Stimulated activated CD4-positive, alpha-beta T cell treated with anti-CD3 and anti-CD28 coated beads, Interleukin-4, amount 100 ng/mL, for 1 hour (primary cell): ENCODE results near the gene PPP3R1.

Experiments
- DNase-seq: peaks from one replicate; pipeline ENCODE4 v3.0.0-alpha.2; 2020

PPP3R1 gene

DNA sequence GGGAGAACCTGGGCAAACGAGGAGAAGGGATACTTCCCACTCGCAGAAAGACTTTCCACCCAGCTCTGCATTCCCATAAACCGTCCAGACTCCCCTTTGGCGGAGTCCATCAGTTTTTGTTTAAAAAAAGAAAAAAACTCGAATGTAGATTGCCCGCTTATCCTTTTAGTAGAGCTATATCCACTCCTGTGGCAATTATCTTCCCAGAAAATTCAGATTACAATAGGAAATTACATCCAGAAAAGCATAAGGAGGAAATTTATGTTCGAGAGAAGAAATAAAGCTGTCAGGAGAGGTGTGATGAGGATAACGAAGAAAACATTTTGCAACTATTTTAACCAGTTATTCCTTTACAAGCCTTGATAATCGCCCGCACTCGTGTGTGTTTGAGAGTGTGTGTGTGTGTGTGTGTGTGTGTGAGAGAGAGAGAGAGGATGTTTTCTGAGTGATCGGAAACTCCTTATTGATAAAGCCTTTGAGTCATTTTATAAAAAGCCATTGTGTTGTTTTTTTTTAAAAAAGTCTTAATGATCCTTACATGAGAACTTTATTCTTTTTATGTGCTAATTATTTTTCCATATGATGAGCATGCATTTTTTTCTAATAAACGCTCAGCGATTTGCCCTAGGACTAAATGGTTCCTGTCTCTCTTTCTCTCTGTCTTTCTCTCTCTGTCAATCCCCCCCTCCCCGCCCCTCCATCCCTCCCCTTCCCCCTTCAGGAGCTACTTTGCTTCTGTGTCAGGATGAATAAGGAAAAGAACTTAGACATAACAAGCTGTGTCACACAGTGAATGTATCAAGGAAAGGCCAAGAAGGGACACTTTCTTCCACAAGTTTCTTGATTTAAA lies 1.1 kb upstream of the PPP3R1 start:
- peak; percentile 5 for DNase-seq

DNA sequence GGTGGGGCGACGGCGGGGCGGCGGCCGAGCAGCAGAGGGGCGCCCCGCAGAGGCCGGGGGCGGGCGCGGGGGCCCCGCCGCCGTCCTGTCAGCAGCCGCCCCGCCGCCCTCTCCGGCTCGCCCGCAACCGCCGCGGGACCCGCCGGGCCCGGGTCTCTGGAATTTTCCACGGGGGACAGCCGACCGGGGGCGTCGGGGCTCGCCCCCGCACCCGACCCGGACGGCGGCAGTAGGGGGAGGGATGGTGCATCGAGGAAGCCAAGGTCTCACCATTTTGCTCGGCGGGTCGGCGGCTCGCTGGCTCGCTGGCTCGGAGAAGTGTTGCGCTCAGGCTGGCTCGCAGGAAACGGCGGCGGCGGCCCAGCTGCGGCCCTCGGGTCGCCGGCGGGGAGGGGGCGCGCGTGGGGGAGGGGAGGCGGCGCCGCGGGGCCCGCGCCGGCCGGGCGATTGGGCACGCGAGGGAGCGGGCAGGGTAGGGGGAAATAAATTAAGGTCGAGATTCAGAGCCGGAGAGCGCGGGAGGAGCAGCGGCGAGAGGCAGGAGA lies 405 bp downstream of the PPP3R1 start:
- DNase-seq: peak; percentile 51

DNA sequence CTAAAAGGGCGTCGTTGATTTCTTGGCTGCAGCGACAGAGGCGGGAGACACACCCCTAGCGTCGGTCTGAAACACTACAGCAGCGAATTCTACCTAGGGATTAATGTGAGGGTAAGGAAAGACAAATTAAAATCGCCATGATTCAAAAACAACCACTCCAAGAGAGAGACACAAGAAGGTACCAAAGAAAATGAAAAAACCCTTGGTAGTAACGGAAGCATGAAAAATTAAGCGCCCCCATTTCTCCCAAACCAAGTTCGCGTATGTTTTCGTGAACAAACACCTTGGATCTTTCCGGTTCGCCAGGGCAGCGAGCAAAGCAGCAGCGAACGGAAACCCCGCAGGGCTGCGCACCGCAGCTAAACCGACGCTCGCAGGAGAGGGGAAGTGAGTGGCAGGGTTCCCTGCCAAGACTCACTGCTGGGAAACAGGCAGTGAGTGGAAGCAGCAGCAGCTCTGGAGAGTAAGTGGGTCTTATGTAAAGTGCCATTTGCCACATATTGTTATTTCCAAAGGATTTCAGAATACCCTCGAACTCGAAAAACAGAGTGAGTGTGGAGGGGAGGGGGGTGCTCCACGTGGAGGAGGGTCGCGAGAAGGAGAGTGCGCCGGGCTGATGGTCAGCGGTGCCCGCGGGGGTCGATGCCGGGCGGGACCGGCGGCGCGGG lies 1.0 kb downstream of the PPP3R1 start:
- peak; percentile 68 for DNase-seq

DNA sequence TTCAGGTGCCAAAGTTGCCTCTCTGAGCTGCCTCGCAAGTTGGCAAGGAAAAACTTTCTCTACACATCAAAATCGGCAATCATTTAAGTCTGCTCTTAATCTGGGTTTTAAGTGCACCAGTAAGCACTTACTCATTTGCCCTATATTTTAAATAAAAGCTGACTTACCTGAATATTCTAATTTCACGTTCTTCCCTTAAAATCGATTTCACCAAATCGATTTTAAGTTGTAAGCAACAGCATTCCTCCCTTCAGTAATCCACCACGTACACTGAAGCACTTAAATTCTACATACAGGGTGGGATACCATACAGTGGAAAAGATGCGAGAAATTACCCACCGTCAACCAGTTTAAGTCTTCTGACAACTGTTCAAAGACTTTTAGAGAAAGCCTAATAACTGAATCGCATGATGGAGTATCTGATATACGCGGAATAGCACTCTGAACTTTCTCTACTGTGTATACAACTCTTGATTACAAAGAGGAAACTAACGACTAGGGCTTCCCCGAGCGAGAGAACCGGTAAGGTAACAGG lies 1.6 kb downstream of the PPP3R1 start:
- DNase-seq: no peak

DNA sequence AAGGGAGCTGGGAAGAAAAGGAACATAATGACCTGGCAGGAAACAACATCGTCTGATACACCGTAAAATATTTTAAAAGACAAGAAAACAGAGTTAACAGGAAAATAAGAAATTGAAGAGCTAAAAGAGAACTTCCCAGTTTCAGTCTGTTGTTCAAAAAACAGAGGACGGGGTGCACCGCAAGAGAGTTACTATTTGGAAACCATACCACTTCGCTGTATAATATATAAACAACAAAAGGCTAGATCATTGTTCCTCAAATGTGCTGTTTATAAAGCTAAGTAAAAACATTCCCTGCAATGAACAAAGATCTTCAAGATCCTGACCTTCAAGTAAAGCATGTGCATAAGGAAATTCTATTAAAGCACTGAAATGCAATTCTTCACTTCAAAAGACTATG lies 2.1 kb downstream of the PPP3R1 start:
- DNase-seq: no peak

DNA sequence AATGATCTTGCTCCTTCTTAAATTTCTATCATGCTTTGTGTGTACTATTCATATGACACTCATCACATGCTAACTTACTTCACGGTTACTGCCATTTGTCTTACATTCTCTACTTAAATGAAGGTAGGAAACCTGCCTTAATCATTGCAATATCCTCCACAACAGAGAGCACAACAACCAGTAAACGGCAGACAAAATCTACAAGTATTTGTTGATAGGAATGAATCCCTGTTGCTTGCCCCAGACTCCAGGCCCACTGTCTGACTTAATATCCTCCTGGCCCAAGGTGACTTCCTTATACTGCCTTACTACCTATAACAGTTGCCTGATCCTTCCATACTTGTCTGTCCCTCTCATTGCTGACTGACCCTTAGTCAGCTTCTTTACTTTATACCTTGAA lies 3.5 kb downstream of the PPP3R1 start:
- DNase-seq: no peak

DNA sequence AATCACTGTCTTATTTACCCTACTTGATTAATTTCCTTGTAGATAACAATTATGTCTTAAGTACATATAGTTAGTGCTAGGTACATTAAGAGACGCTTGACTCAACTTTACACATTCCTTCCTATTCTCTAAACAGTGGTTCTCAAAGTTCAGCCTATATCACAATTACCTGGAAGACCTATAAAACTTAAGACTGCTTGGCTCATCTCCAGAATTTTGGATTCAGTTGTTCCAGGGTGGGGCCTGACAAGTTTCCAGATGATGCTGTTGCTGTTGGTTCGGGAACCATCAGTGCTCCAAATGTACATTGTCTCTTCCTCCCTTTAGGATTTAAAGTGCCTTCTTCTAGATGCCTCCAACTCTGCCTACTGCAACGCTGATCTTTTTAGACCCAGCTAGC lies 4.0 kb downstream of the PPP3R1 start:
- no peak for DNase-seq

DNA sequence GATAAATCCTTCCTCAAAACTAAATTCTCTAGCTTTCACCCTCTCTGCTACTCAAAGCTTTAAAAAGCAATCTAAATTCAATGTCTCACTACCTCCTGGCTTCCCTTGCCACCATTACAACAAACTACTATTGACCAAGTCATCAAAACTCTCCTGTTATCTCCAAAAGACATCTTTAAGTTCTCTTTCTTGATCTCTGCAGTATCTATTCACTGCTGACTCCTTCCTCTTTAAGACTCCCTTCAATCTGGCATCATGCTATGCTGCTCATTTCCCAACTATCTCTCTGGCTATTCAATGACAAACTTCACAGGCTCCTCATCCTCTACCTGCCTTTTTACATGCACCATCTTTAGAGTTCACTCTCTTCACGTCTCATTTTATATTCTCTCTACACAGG lies 5.9 kb downstream of the PPP3R1 start:
- DNase-seq: no peak

DNA sequence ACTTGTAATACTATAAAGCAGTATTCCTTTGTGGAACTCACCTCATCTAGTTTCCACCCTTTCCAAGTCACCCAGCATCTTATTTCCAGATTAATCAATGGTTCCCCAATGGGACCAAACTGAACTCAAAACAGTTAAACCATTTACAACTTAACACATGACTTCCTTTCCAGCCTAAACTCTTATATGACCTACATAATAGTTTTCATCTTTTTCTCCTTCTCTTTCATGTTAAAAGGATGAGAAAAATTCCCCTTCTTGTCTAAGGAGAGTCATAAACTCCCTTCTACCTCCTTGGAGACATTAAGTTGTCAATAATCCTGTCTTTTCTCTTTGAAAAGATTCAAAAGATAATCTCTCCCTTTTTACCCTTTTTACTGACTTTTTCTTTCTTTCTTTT lies 6.7 kb downstream of the PPP3R1 start:
- DNase-seq: no peak

DNA sequence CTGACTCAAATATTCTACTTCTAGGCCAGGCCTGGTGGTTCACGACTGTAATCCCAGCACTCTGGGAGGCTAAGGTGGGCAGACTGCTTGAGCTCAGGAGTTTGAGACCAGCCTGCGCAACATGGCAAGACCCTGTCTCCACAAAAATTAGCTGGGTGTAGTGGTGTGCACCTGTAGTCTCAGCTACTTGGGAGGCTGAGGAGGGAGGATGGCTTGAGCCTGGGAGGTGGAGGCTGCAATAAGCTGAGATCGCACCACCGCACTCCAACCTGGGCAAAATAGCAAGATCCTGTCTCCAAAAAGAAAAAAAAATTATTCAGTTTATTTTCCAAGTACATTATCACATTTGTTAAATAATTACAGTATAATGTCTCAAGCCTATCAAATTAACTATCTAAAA lies 7.3 kb downstream of the PPP3R1 start:
- no peak for DNase-seq

DNA sequence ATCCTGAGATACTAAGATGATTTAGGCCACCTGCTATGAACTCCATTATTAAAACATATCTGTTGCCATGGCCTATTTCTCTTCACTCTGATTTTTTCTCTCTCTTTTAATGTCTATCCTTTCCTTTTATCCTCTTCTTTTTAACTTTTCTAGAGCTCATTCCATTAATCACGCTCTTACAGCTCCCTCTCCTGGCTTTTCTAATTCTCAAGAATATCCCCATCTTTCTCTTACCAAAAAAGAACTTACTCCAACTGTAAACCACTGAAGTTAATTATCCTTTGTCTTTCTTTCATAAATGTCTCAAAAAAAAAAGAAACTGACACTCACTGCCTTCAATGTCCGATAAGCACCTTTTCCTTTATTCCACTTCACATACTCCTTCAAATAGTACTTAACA lies 7.9 kb downstream of the PPP3R1 start:
- no peak for DNase-seq

DNA sequence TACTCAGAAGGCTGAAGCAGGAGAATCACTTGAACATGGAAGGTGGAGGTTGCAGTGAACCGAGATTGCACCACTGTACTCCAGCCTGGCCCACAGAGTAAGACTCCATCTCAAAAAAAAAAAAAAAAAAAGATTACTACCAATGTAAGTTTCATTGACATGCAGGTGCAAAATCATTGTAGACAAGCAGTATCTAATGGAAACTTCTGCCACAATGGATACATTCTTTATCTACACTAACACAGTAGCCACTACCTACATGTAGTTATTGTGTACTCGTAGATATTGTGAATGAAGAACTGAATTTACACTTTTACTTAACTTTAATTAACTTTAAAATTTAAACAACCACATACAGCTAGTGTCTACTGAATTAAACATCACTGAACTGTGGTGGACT lies 10.6 kb downstream of the PPP3R1 start:
- no peak for DNase-seq

DNA sequence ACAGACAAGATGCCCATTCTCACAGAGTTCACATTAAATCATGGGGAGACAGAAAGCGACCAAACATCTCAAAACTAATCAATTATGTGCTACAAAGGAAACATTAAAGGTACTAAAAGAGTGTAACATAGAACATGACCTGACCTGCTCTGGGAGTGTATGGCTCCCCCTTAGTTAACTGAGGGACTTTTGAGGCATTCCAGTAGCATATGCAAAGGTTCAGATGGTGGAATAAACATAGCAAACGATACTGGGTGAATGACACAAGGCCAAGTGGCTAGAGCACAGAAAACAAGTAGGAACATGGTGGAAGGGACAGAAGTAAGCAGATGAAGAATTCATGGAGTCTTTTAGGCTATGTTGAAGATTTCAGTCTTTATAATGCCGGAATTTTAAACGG lies 11.9 kb downstream of the PPP3R1 start:
- no peak for DNase-seq

DNA sequence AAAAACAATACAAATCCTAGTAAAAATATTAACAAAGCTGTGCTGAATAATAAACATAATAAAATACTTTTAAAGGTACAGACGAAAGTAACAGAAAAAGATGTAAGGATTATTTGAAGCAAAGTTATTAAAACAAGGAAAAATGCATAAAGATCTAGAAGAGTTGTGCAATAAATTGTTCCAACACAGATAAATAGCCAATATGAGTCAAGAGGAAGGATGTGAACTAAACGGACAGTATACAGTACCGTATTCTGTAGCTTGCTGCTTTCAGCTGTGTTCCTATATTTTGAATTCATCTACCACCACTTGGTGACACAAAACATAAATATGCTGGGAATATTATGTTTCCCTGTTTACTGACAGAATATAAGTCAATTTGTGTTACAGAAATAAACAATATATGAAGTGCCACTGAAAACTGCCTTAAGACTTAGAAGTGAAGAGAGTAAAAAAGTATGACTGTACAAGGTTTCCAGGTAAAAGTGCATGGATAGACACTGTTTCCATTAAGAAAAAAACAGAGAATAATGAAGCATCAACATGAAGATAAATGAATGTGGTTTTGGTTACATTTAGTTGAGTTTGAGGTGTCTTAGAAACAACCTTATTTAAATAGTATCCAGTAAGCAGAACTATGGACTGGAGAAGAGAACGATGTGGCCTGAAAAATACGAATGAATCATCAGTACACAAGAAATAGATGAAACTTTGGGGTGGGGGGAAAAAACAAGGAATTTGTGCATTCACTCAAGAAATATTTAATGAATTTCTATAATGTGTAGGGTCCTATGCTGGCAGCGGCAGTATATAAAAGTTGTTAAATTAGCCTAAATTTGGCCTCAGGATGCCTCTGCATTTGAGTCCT lies 13.1 kb downstream of the PPP3R1 start:
- no peak for DNase-seq

DNA sequence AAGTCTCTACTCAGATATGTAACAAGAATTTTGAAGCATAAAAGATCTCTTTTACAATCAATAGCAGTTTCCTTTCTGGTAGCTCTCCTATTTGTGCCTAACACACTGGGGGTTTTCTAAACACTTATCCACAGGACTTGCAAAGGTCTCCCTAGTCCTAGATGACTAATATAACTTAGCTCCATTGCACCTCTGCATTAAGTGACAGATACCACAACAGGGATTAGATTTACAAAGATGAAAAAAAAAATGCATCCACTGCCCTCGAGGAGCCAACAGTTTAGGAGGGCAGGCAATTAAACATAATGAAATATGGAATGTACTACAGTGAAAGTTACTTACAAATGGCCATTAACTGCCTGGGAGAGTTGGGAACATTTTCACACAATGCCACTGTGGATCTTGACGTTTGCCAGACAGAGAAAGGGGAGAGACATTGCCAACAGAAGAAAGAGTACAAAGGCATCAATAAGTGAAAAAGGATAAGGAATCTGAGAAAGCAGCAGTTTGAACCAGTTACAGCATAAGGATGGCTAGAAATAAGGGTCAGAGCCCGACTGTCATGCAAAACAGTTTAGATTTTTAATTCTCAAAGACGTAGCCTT lies 14.3 kb downstream of the PPP3R1 start:
- DNase-seq: no peak

DNA sequence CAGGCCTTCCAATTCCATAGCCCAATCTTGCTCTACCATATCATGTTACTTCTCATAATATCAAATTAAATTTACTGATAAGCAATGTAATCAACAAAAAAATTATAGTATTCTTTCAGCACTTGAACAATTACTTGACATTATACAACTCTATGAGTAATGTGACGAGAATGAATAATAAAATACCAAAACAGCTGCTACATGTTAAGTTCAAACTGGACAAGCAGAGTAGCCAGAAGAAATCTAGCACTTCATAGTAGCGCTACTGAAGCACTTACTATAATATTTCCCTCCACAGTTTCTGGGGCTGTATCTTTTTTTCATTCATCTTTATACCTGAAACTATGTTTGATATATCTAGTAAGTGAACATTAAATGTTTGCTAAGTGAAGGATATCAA lies 14.9 kb downstream of the PPP3R1 start:
- no peak for DNase-seq

DNA sequence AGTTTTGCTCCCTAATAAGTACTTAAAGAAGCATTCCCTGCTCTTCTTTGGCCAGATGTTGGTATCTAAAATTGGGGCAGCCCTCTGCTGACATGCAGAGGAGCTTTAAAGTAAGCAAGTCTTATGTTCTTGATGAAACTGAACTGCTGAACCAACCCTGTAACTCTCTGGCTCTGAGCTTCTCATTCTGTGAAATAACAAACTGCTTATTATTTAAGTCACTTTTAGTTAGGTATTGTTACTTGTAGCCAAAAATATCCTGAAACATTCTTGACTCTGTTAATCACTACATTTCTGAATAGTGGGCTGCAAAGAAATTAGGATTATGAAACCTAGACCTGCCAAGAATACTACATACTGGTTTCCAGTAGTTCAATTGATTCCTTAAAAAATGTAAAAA lies 15.5 kb downstream of the PPP3R1 start:
- DNase-seq: no peak

DNA sequence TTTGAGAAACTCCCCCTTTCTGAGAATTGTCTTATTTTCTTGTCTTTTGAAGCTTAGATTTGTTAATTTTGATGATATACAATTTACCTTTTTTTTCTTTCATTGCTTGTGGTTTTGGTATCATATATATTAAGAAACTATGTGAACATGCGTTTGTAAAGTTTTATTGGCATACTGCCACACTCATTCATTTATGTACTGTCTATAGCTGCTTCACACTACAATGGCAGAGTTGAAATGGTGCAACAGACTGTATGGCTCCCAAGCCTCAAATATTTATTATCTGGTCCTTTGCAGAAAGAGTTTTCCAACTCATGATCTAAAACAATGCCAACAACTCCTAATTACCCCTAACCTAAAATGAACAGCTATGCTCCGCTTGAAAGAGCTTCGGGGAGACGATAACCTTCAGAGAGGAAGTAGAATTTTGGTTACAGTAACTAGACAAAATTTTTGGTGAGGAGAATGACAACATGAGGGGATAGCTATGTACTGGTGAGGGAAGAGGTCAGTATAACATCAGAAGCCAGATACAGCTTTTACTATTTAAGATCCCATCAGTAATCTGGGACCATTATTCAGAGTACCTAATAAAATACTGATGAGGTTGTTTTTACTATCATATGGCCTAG lies 16.1 kb downstream of the PPP3R1 start:
- no peak for DNase-seq

DNA sequence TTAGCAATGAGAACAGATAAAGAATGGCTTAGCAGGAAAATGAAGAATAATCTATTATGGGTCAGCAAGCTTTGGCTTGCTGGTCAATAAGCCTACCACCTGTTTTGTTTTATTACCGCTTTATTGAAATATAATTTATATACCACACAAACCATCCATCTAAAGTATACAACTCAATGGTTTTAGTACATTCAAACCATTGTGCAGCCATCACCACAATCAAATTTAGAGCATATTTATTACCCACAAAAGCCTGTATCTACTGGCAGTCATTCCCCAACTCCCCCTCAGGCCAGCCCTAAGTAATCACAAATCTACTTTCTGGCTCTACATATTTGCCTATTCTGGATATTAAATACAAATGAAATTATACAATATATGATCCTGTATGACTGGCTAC lies 17.2 kb downstream of the PPP3R1 start:
- no peak for DNase-seq

DNA sequence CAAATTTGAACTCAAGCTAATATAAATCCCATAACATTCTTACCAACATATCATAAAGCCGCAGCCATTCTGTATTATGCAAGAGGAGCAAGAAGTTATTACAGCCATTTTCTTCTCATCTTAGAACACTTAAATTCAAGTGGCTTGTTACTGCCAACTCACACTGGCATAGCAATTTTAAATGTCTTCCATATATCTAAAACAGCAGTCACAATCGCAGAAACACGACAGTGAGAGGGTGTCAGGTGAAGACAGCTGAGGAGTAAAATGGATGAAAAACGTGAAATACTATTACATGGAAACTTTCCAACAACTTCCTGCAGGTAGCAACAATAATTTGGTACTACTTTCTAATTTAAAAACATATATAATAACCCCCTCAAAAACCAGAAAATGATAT lies 17.9 kb downstream of the PPP3R1 start:
- no peak for DNase-seq

DNA sequence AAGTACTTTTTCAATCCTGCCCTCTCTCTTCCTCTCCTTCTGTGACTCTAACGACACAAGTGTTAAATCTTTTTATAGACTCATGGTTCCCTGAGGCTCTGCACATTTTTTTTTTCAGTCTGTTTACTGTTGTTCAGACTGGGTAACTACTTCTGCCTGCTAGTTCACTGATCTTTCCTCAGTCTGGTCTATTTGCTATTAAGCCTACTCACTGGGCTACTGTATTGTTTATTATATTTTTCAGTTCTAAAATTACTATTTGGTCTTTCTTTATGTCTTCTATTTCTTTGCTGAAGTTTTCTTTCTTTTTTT lies 21.3 kb downstream of the PPP3R1 start:
- no peak for DNase-seq
